Endothelial cell of umbilical vein (primary cell): Measurements from ENCODE around the gene OR1N2. TPM values are rescaled to one million over a fixed set of nuclear protein-coding genes. Genes with fewer than 3 reads are reported as not detected.

ENCODE experiments used
- Bru-seq: library from RNA; stranded (reverse); fragments of 400-500 nt; gene quantifications from one replicate; lab custom pipeline; 2021; lab: Mats Ljungman, UMichigan
- BruChase-seq, 2 experiments: library from RNA; stranded (reverse); fragments of 400-500 nt; gene quantifications; one replicate each; lab custom pipeline; 2021; lab: Mats Ljungman, UMichigan
- BruUV-seq: library from RNA; stranded (reverse); fragments of 400-500 nt; replicated peaks from 2 replicates; lab custom pipeline; 2021; lab: Mats Ljungman, UMichigan
- CTCF ChIA-PET: fragments of 300-600, 350-600 bp; sonication (Branson Sonifier 250); formaldehyde crosslinking; loops from one replicate; lab custom pipeline; 2021; ENCODE audit warnings: antibody characterized with exemption, inconsistent platforms; lab: Charles Lee
- POLR2A ChIA-PET: fragments of 300-600, 350-600 bp; sonication (Branson Sonifier 250); formaldehyde crosslinking; loops from one replicate; lab custom pipeline; 2021; ENCODE audit warnings: antibody characterized with exemption, inconsistent platforms; lab: Charles Lee
- DNase-seq: peaks from one replicate; pipeline ENCODE4 v3.0.0-alpha.2; 2011; ENCODE audit warnings: low read depth, low spot score
- FAIRE-seq: peaks from 2 replicates; lab custom pipeline; 2011; peaks lifted over from hg19 to GRCh38; lab: Jason Lieb, UNC
- H2AFZ ChIP-seq: 2 replicates; pipeline ENCODE4 v1.6.0; 2012; ENCODE audit warnings: low read depth, low read length, control low read depth, inconsistent platforms
- H3K27ac ChIP-seq: 2 replicates; pipeline ENCODE4 v1.5.1; 2011; ENCODE audit warnings: low read depth, mild to moderate bottlenecking, control low read depth, low read length, moderate library complexity; ENCODE audit not compliant: insufficient read depth
- H3K27me3 ChIP-seq, 2 experiments: 2 replicates each; pipeline versions ENCODE4 v1.6.0 to v1.6.1; 2011; ENCODE audit warnings: low read length in 2 of 2, mixed read lengths in 1 of 2; ENCODE audit not compliant: control insufficient read depth in 2 of 2, insufficient read depth in 2 of 2
- H3K36me3 ChIP-seq, 2 experiments: 2 replicates in 1 of 2; 3 replicates in 1 of 2; pipeline ENCODE4 v1.5.1; 2011; ENCODE audit warnings: low read length in 2 of 2, mild to moderate bottlenecking in 1 of 2, moderate library complexity in 1 of 2; ENCODE audit not compliant: control insufficient read depth in 2 of 2, insufficient read depth in 2 of 2; ENCODE audit errors: extremely low read depth in 1 of 2
- H3K4me1 ChIP-seq: 3 replicates; pipeline ENCODE4 v1.5.1; 2011; ENCODE audit warnings: mild to moderate bottlenecking, low read length; ENCODE audit not compliant: control insufficient read depth, insufficient read depth; ENCODE audit errors: extremely low read depth
- H3K4me2 ChIP-seq: 2 replicates; pipeline ENCODE4 v1.6.1; 2011; ENCODE audit warnings: low read length, control low read depth, mixed read lengths; ENCODE audit not compliant: insufficient read depth
- H3K4me3 ChIP-seq, 3 experiments: fragments of 200-600 bp in 1 of 3; sonication (generic), shearing (Covaris generic) in 1 of 3; replicated peaks in 1 of 3; 2 replicates each; pipeline ENCODE4 v1.5.1; 2011 to 2016; ENCODE audit warnings: control low read depth in 3 of 3, low read length in 3 of 3, mild to moderate bottlenecking in 2 of 3, inconsistent platforms in 1 of 3, low read depth in 1 of 3, moderate library complexity in 1 of 3; ENCODE audit not compliant: insufficient read depth in 1 of 3
- H3K79me2 ChIP-seq: 2 replicates; pipeline ENCODE4 v1.6.0; 2012; ENCODE audit warnings: low read length, inconsistent platforms; ENCODE audit not compliant: control insufficient read depth, insufficient read depth
- H3K9ac ChIP-seq: replicated peaks from 2 replicates; pipeline ENCODE3; 2011; ENCODE audit warnings: low read length, control low read depth; ENCODE audit not compliant: insufficient read depth; ENCODE audit errors: extremely low read depth
- H3K9me1 ChIP-seq: replicated peaks from 3 replicates; pipeline ENCODE4 v1.6.0; 2011; ENCODE audit warnings: mild to moderate bottlenecking, low read length; ENCODE audit not compliant: control insufficient read depth, insufficient read depth; ENCODE audit errors: extremely low read depth
- H3K9me3 ChIP-seq: replicated peaks from 2 replicates; pipeline ENCODE4 v1.5.1; 2012; ENCODE audit warnings: low read length, inconsistent platforms; ENCODE audit not compliant: control insufficient read depth, insufficient read depth
- H4K20me1 ChIP-seq: replicated peaks from 2 replicates; pipeline ENCODE3; 2011; ENCODE audit warnings: mild to moderate bottlenecking, low read length; ENCODE audit not compliant: control insufficient read depth, insufficient read depth; ENCODE audit errors: extremely low read depth
- EZH2 ChIP-seq: IDR thresholded peaks from 2 replicates; pipeline ENCODE4 v1.6.1; 2012; ENCODE audit warnings: borderline replicate concordance, low read depth, mild to moderate bottlenecking, moderate library complexity, low read length, inconsistent platforms; ENCODE audit not compliant: severe bottlenecking
- FOS ChIP-seq: IDR thresholded peaks from 2 replicates; pipeline ENCODE4 v1.6.1; 2011; ENCODE audit warnings: mild to moderate bottlenecking, low read length, moderate library complexity, borderline replicate concordance; ENCODE audit not compliant: insufficient read depth
- GATA2 ChIP-seq: IDR thresholded peaks from 2 replicates; pipeline ENCODE4 v1.7.0; 2011; ENCODE audit warnings: low read depth, mild to moderate bottlenecking, moderate library complexity, mixed read lengths, low read length; ENCODE audit not compliant: insufficient read length, insufficient read depth
- JUN ChIP-seq: IDR thresholded peaks from 2 replicates; pipeline ENCODE4 v1.6.1; 2011; ENCODE audit warnings: borderline replicate concordance, low read depth; ENCODE audit not compliant: insufficient read length, insufficient read depth
- MYC ChIP-seq: IDR thresholded peaks from one replicate; pipeline ENCODE4 v1.6.1; 2011; ENCODE audit warnings: mild to moderate bottlenecking, low read depth, low read length
- POLR2A ChIP-seq: IDR thresholded peaks from 2 replicates; pipeline ENCODE4 v1.6.1; 2012; ENCODE audit warnings: low read depth, mild to moderate bottlenecking, control low read depth, low read length
- POLR2AphosphoS5 ChIP-seq: IDR thresholded peaks from 2 replicates; pipeline ENCODE4 v1.6.1; 2012; ENCODE audit warnings: low read depth, mild to moderate bottlenecking, control low read depth, low read length, moderate library complexity; ENCODE audit not compliant: insufficient read depth
- dilution Hi-C: fragments of 300-500 bp; cut with MboI; formaldehyde crosslinking; loops from one replicate; pipeline ENCODE4 v1.15.0; 2019; ENCODE audit warnings: low sequenced_read_pairs; ENCODE audit not compliant: extremely low pct_ligation_motif_present
- intact Hi-C: fragments of 100-400 bp; cut with micrococcal nuclease; formaldehyde crosslinking; loops from one replicate; pipeline ENCODE4 v1.10.0; 2022
- long read RNA-seq: library from polyadenylated mRNA; stranded (forward); transcript quantifications from one replicate; pipeline ENCODE4 v2.0.0, GENCODE V29; 2021
- polyA minus RNA-seq, 3 experiments: library from RNA; depleted of rRNA, polyadenylated mRNA; stranded (reverse); fragments of >200 nt; gene quantifications; 1 replicate in 1 of 3; 2 replicates in 2 of 3; pipeline ENCODE4 v1.2.3, GENCODE V29; 2011
- polyA plus RNA-seq, 4 experiments: library from polyadenylated mRNA; depleted of rRNA in 3 of 4; stranded (reverse) in 3 of 4; unstranded in 1 of 4; fragments of >200 nt; gene quantifications; 2 replicates each; pipeline versions ENCODE4 v1.2.1 to v1.2.3, GENCODE V29; 2011 to 2012; ENCODE audit warnings: missing spikeins in 1 of 4
- total RNA-seq: library from RNA; stranded (reverse); gene quantifications from 2 replicates; pipeline ENCODE4 v1.2.3, GENCODE V29; 2021
- TF ChIP-seq, protein P1 (sequence below), 2 donors: IDR thresholded peaks; 1 replicate in 1 of 2; 2 replicates in 1 of 2; pipeline ENCODE4 v1.5.1; 2011; ENCODE audit warnings: low read length in 2 of 2, mild to moderate bottlenecking in 2 of 2, moderate library complexity in 2 of 2, control low read depth in 1 of 2, inconsistent platforms in 1 of 2, low read depth in 1 of 2; ENCODE audit not compliant: insufficient read depth in 1 of 2; ENCODE audit errors: extremely low read depth in 1 of 2
- TF ChIP-seq, protein P2 (sequence below): IDR thresholded peaks from 2 replicates; pipeline ENCODE4 v1.6.1; 2011; ENCODE audit not compliant: insufficient read depth, insufficient read length

Gene OR1N2, protein sequence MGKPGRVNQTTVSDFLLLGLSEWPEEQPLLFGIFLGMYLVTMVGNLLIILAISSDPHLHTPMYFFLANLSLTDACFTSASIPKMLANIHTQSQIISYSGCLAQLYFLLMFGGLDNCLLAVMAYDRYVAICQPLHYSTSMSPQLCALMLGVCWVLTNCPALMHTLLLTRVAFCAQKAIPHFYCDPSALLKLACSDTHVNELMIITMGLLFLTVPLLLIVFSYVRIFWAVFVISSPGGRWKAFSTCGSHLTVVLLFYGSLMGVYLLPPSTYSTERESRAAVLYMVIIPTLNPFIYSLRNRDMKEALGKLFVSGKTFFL
- total RNA-seq (not detected in 2 replicates), polyA plus RNA-seq (not detected in 2 replicates), polyA minus RNA-seq (not detected in 2 replicates), Bru-seq, nascent RNA (not detected), BruChase-seq, experiment 1, labeled RNA remaining after a 6-hour chase (not detected), BruChase-seq, experiment 2, labeled RNA remaining after a 2-hour chase (not detected)
- not detected in 2 replicates for polyA plus RNA-seq (2011; cell fraction: cytosol; rRNA removed)
- polyA plus RNA-seq (2011; cell fraction: nucleus; rRNA removed) = not detected in 2 replicates
- polyA plus RNA-seq (2012) = not detected in 2 replicates
- not detected for polyA minus RNA-seq (2011; cell fraction: cytosol; rRNA and poly(A)+ RNA removed)
- not detected in 2 replicates for polyA minus RNA-seq (2011; cell fraction: nucleus; rRNA and poly(A)+ RNA removed)
- long read RNA-seq = 0 reads

GRCh38 chr9:122552812-122553211 is at the start of gene OR1N2:
Gene OR1N2, plus strand, starts transcription at chr9:122553112. Its CDS starts 100 bp downstream, at chr9:122553212.
- no peaks in the 10 kb centered on the region for H3K9me1 ChIP-seq
- BruUV-seq = no TSS peak
- CTCF ChIA-PET = interaction anchor here (1.3 to 1.9 kb wide), 2 partner anchors 12 to 54 kb away, joined by 3 to 6 read pairs; no protein-coding TSS in a partner anchor
- no peaks in the 10 kb centered on the region for H3K79me2 ChIP-seq
- no peak within 1 kb of the TSS for H3K9ac ChIP-seq
- intact Hi-C loops = no loop called here
- H3K4me3 ChIP-seq = no peak within 1 kb of the TSS
- no peak within 1 kb of the TSS for H3K4me2 ChIP-seq
- H3K27ac ChIP-seq = no peak within 1 kb of the TSS
- no peaks in the 10 kb centered on the region for H4K20me1 ChIP-seq
- no peak for FAIRE-seq
- H3K9me3 ChIP-seq = no peaks in the 10 kb centered on the region
- dilution Hi-C loops = no loop called here
- no peaks in the 10 kb centered on the region for H3K36me3 ChIP-seq
- H3K4me1 ChIP-seq = no peaks in the 10 kb centered on the region
- H2AFZ ChIP-seq = no peak within 1 kb of the TSS
- POLR2A ChIA-PET = no interaction called here
- peaks cover 2 to 6% of the 10 kb centered on the region in 2 experiments for H3K27me3 ChIP-seq
- no peak for TF ChIP-seq FOS
- TF ChIP-seq MYC = no peak
- no peak for TF ChIP-seq POLR2AphosphoS5
- no peak for TF ChIP-seq GATA2
- TF ChIP-seq, protein P1, sequence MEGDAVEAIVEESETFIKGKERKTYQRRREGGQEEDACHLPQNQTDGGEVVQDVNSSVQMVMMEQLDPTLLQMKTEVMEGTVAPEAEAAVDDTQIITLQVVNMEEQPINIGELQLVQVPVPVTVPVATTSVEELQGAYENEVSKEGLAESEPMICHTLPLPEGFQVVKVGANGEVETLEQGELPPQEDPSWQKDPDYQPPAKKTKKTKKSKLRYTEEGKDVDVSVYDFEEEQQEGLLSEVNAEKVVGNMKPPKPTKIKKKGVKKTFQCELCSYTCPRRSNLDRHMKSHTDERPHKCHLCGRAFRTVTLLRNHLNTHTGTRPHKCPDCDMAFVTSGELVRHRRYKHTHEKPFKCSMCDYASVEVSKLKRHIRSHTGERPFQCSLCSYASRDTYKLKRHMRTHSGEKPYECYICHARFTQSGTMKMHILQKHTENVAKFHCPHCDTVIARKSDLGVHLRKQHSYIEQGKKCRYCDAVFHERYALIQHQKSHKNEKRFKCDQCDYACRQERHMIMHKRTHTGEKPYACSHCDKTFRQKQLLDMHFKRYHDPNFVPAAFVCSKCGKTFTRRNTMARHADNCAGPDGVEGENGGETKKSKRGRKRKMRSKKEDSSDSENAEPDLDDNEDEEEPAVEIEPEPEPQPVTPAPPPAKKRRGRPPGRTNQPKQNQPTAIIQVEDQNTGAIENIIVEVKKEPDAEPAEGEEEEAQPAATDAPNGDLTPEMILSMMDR (IDR thresholded peaks at IDR 0.05; ENCODE audit: extremely low read depth in 1 of 2, insufficient read depth in 1 of 2, low read depth in 1 of 2, low read length in 2 of 2) = no peak
- TF ChIP-seq, protein P2, sequence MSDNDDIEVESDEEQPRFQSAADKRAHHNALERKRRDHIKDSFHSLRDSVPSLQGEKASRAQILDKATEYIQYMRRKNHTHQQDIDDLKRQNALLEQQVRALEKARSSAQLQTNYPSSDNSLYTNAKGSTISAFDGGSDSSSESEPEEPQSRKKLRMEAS = no peak
- no peak for TF ChIP-seq JUN
- TF ChIP-seq POLR2A = no peak
- no peak for TF ChIP-seq EZH2
- DNase-seq = no peak
